Heart right ventricle (tissue), 16 donors: ENCODE results near the gene HSD17B8. TPM values are rescaled to one million over a fixed set of nuclear protein-coding genes. Genes with fewer than 3 reads are reported as not detected.

Source experiments
- ATAC-seq, 8 donors: fragments of 200-7000 bp; cut with Tn5 transposase; one replicate each; pipeline ENCODE4 v1.9.1; 2020; ENCODE audit warnings: mild to moderate bottlenecking in 8 of 8, moderate library complexity in 8 of 8, moderate number of reproducible peaks in 1 of 8
- DNase-seq, 2 donors: peaks; one replicate each; pipeline ENCODE4 v3.0.0-alpha.2; 2020
- H3K27ac ChIP-seq, 10 donors: fragments of 200-600 bp; sonication (generic) in 2 of 10; one replicate each; pipeline versions ENCODE4 v1.5.0 to v1.8.0; 2020 to 2022; ENCODE audit warnings: mild to moderate bottlenecking in 3 of 10
- H3K27me3 ChIP-seq, 7 donors: fragments of 200-600 bp; one replicate each; pipeline ENCODE4 v1.8.0; 2021 to 2022; ENCODE audit warnings: mild to moderate bottlenecking in 2 of 7
- H3K36me3 ChIP-seq, 9 donors: fragments of 200-600 bp; sonication (generic) in 1 of 9; one replicate each; pipeline versions ENCODE4 v1.5.0 to v1.8.0; 2020 to 2022; ENCODE audit warnings: mild to moderate bottlenecking in 2 of 9
- H3K4me1 ChIP-seq, 9 donors: fragments of 200-600 bp; sonication (generic) in 1 of 9; one replicate each; pipeline versions ENCODE4 v1.5.0 to v1.8.0; 2020 to 2022; ENCODE audit warnings: mild to moderate bottlenecking in 4 of 9
- H3K4me3 ChIP-seq, 10 donors: fragments of 200-600 bp; sonication (generic) in 2 of 10; one replicate each; pipeline versions ENCODE4 v1.5.0 to v1.8.0; 2020 to 2022; ENCODE audit warnings: mild to moderate bottlenecking in 7 of 10, moderate library complexity in 2 of 10
- H3K9me3 ChIP-seq, 11 donors: fragments of 200-600 bp in 10 of 11; sonication (generic) in 2 of 11; one replicate each; pipeline versions ENCODE4 v1.5.0 to v1.8.0; 2013 to 2022; ENCODE audit warnings: mild to moderate bottlenecking in 2 of 11, control low read depth in 1 of 11, moderate library complexity in 1 of 11
- WGBS, 2 donors: extraction: QIAGEN DNeasy Blood & Tissue Kit; methylation state at CpG; one replicate each; pipeline ENCODE4 v1.1.7; 2013; ENCODE audit warnings: inconsistent platforms in 1 of 2; 5-methylcytosine and 5-hydroxymethylcytosine counted together
- intact Hi-C, 10 donors: fragments of 100-400 bp; cut with DNase I; formaldehyde crosslinking; loops; one replicate each; pipeline versions ENCODE4 v1.11.1 to v1.14.2; 2022
- polyA plus RNA-seq, 2 donors: library from polyadenylated mRNA; stranded (reverse); fragments of 200-250 nt; gene quantifications; one replicate each; pipeline ENCODE4 v1.2.3, GENCODE V29; 2013
- total RNA-seq, 10 donors: library from RNA; stranded (reverse); fragmentation: NEBNext Ultra II Directional in 3 of 10; extraction: Animal tissue kit (Norgen Biotek cat#: 25700) in 3 of 10; gene quantifications; one replicate each; pipeline versions ENCODE4 v1.2.1 to v1.2.4, GENCODE V29; 2021 to 2023
- TF ChIP-seq, protein P1 (sequence below), 9 donors: fragments of 200-600 bp; sonication (generic) in 2 of 9; IDR thresholded peaks; one replicate each; pipeline versions ENCODE4 v1.5.0 to v1.8.0; 2021 to 2022; ENCODE audit warnings: antibody characterized with exemption in 9 of 9, mild to moderate bottlenecking in 5 of 9, moderate library complexity in 1 of 9
- donor health status: Arrhythmogenic right ventricular cardiomyopathy.
- donor health status: ischemic (EF 13 %, LVEDD 7.1; RV severe dilation, severe dysfunction).
- donor health status: healthy with polysubstance abuse.
- donor health status: DM: no; HTN: yes; CAD: no.
- donor health status: DM: no; HTN: no; CAD: no.
- donor health status: ischemic (EF 25% LVEDD 6.9; RV normal size, moderate dysfunction).
- donor health status: ischemic (EF 25% LVEDD 5.7; RV mildly dilated, moderate dysfunction).
- donor health status: healthy.
- donor health status: DM: yes; HTN: yes; CAD: no.
- donor health status: Ischemic cardiomyopathy.
- donor health status: ischemic (EF 35%, LVEDD 5.7; RV mildly dilated, moderate dysfunction).
- donor health status: nonischemic (EF 11% LVEDD 7.7; RV severe dilation, severe dysfunction).
- donor health status: DM: yes; HTN: yes; CAD: no.
- donor health status: PGD.
- donor health status: ischemic (EF 29% LVEDD 5.4; RV normal size, mild dysfunction).
- donor health status: nonischemic (EF 23%, LVEDD 6.1; RV moderate dilation, normal function).

Gene HSD17B8
- total and polyA plus RNA-seq, 12 donors = 7.4 to 25.5 (median 21.4) TPM

DNA sequence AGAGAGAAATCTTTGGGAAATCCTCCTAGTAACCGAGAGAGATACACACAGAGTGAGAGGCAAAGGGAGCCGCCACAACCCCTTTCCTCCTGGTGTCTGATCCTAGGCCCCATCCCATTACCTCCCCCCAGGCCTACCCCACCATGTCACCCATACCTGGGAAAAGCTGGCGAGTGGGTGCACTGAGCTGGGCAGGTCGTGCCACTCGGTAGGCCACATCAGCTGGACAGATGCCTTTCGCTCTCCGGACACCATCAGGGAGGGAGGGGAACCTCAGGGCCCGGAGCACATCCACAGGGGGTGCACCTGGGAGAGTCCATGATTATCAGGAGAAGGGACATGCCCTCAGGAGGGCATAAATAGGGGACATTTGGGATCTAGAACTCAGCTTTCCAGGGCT lies 15.3 kb upstream of the HSD17B8 start:
- no peak for ATAC-seq
- H3K4me3 ChIP-seq = no peak overlapping the region
- H3K36me3 ChIP-seq = peaks cover 0 to 3% (median 0%) of the 10 kb centered on the region in 9 donors
- 90% methylated on average over 8 of the region's 8 CpGs for WGBS, 2 donors
- H3K9me3 ChIP-seq = no peaks in the 10 kb centered on the region
- no peak for DNase-seq
- TF ChIP-seq, protein P1, sequence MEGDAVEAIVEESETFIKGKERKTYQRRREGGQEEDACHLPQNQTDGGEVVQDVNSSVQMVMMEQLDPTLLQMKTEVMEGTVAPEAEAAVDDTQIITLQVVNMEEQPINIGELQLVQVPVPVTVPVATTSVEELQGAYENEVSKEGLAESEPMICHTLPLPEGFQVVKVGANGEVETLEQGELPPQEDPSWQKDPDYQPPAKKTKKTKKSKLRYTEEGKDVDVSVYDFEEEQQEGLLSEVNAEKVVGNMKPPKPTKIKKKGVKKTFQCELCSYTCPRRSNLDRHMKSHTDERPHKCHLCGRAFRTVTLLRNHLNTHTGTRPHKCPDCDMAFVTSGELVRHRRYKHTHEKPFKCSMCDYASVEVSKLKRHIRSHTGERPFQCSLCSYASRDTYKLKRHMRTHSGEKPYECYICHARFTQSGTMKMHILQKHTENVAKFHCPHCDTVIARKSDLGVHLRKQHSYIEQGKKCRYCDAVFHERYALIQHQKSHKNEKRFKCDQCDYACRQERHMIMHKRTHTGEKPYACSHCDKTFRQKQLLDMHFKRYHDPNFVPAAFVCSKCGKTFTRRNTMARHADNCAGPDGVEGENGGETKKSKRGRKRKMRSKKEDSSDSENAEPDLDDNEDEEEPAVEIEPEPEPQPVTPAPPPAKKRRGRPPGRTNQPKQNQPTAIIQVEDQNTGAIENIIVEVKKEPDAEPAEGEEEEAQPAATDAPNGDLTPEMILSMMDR (IDR thresholded peaks at IDR 0.05) = no peak
- H3K4me1 ChIP-seq = peaks cover 0 to 27% (median 18%) of the 10 kb centered on the region in 9 donors
- H3K27ac ChIP-seq = no peak overlapping the region
- peaks cover 0 to 35% (median 0%) of the 10 kb centered on the region in 7 donors for H3K27me3 ChIP-seq
- intact Hi-C loops = no loop called here

DNA sequence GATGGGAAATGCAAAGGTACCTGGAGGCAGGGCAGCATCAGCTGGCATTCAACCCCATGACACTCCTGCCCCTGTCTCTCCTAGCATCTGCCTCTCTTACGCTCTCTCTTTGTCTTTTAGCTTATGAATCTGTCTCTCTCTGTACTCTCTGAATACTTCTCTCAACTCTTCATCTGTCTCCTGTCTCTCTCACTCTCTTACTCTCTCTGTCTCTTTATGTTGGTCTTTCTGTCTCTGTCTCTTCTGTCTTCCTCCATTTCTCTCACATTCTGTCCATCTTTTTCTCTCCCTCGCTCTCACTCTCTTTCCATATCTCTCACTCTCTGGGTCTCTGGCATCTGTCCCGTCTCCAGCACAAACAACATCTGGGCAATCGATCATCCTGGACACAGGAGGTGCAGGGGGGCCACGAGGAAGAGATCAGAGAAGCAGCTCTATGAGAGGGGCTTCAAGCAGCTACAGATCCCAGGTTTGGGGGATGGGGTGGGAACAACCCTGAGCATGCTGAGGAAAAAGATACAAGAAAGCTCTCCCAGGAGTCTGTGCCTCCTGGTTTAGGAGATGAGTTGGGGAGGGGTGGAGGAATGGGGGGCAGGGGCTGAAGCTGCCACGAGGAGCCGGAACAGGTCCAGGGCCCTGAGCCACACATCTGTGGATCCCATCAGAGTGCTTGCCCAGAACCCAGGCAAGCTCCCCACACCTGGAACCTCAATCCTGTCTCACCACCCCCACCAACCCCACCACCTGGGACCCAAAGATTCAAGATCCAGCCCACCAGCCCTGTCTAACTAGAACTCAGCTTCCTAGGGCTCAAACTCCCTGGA lies 14.6 kb upstream of the HSD17B8 start:
- Histone ChIP-seq H3K27me3 (peaks cover 0 to 35% (median 0%) of the 10 kb centered on the region in 7 donors), H3K9me3 (no peaks in the 10 kb centered on the region), H3K27ac (no peak overlapping the region), H3K4me3 (no peak overlapping the region), H3K36me3 (peaks cover 0 to 10% (median 5%) of the 10 kb centered on the region in 9 donors), H3K4me1 (peaks cover 0 to 28% (median 18%) of the 10 kb centered on the region in 9 donors)
- intact Hi-C loops = no loop called here
- DNase-seq = no peak
- 46 to 59% methylated on average over 7 of the region's 7 CpGs for WGBS, 2 donors
- ATAC-seq = no peak
- TF ChIP-seq, protein P1 (IDR thresholded peaks at IDR 0.05) = no peak

DNA sequence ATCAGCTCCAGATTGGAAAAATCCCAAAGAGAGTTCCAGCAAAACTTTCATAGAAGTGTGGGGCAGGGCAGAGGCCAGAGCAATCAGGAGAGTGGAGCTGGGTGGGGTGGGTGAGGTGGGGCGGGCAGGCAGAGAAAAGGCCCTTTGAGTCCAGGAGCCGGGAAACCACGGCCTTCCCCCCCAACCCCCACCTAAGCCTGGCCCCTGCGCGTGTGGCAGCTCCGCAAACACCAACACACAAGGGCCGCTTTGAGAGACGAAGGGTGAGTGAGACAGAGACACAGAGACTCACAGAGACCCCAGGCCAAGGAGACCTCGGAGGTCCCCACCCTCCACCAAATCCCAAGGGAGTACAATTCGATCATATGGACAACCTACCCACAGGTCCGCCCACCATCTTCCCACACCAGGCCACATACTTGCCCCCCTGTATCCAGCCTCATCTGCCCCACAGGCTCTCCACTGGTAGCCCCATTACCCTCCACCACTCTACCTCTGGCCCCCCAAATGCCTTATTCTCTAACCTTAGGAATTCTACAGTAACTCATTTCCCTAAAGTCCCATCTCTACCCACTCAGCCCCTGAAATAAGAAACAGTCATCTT lies 13.8 kb upstream of the HSD17B8 start:
- Histone ChIP-seq H3K9me3 (no peaks in the 10 kb centered on the region), H3K27me3 (peaks cover 0 to 35% (median 0%) of the 10 kb centered on the region in 7 donors), H3K4me3 (no peak overlapping the region), H3K36me3 (peaks cover 0 to 18% (median 12%) of the 10 kb centered on the region in 9 donors), H3K27ac (no peak overlapping the region), H3K4me1 (peaks cover 0 to 31% (median 18%) of the 10 kb centered on the region in 9 donors)
- intact Hi-C loops = no loop called here
- no peak for DNase-seq
- ATAC-seq = no peak
- TF ChIP-seq, protein P1 (IDR thresholded peaks at IDR 0.05) = no peak
- WGBS, 2 donors = 61 to 78% methylated on average over 11 of the region's 11 CpGs

DNA sequence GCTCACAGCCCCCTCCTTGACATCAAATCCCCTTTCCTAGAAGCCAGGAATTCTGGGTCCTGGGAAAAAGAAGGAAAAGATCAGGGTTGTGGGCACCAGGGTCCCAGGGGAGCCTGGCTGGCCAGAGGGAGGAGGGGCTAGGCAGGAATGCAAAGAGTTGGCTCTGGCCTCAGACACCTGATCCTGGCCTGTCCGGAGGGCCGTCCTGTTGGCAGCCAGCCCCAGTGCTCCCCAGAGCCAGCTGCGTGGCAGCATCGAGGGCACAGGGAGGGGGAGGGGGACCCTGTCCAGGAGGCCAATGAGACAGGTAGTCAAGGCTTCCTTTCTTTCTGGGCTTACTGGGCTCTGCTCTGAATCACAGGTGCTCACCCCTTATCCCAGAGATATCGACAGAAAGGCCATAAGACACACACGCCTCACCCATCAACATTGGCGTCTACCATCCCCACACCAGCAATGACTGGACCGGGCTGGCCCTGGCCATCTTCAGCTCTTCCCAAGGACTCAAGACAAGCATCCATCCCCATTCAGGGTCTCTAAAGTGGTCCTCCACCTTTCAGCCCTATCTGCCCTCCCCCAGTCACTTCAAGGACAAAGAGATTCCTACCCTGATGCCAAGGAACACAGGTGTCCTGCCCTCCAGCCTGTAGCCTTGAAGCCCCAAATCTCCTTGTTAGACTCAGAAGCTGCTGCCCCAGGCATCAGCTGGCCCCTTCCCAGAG lies 12.9 kb upstream of the HSD17B8 start:
- ATAC-seq (no peak), DNase-seq (no peak)
- Histone ChIP-seq H3K27me3 (peaks cover 0 to 35% (median 0%) of the 10 kb centered on the region in 7 donors), H3K4me1 (peaks cover 0 to 33% (median 19%) of the 10 kb centered on the region in 9 donors), H3K36me3 (peaks cover 0 to 27% (median 17%) of the 10 kb centered on the region in 9 donors), H3K27ac (no peak overlapping the region), H3K4me3 (no peak overlapping the region), H3K9me3 (no peaks in the 10 kb centered on the region)
- intact Hi-C loops = no loop called here
- WGBS, 2 donors = 36 to 44% methylated on average over 8 of the region's 8 CpGs
- TF ChIP-seq, protein P1 (IDR thresholded peaks at IDR 0.05) = no peak
